Tibial nerve (tissue), 4 donors: ENCODE data around the gene KRTAP5-9. TPM values are rescaled to one million over a fixed set of nuclear protein-coding genes. Genes with fewer than 3 reads are reported as not detected.

Experiments used
- DNase-seq, 2 donors: peaks; one replicate each; pipeline ENCODE4 v3.0.0-alpha.2; 2019; ENCODE audit warnings: low spot score in 2 of 2
- H3K27ac ChIP-seq, 4 donors: fragments of 200-600 bp; sonication (generic) in 3 of 4; one replicate each; pipeline ENCODE4 v1.5.1; 2017 to 2019; ENCODE audit warnings: mild to moderate bottlenecking in 1 of 4
- H3K27me3 ChIP-seq, 2 donors: fragments of 200-600 bp; sonication (generic) in 1 of 2; one replicate each; pipeline versions ENCODE4 v1.5.1 to v1.6.0; 2017 to 2019
- H3K36me3 ChIP-seq, 3 donors: fragments of 200-600 bp; sonication (generic); one replicate each; pipeline ENCODE4 v1.5.1; 2018 to 2019
- H3K4me1 ChIP-seq, 4 donors: fragments of 200-600 bp; sonication (generic) in 3 of 4; one replicate each; pipeline ENCODE4 v1.5.1; 2017 to 2019
- H3K4me3 ChIP-seq, 4 donors: fragments of 200-600 bp; sonication (generic) in 3 of 4; one replicate each; pipeline ENCODE4 v1.5.1; 2017 to 2019; ENCODE audit warnings: mild to moderate bottlenecking in 1 of 4, moderate library complexity in 1 of 4
- H3K9me3 ChIP-seq, 4 donors: fragments of 200-600 bp; sonication (generic) in 3 of 4; one replicate each; pipeline ENCODE4 v1.5.1; 2017 to 2019
- CTCF ChIP-seq, 5 experiments: fragments of 200-600 bp in 3 of 5; fragments of 450-650 bp in 2 of 5; sonication (generic) in 3 of 5; IDR thresholded peaks; one replicate each; pipeline ENCODE4 v1.5.1; 2016 to 2019; ENCODE audit warnings: antibody characterized with exemption in 5 of 5, mild to moderate bottlenecking in 3 of 5, moderate library complexity in 2 of 5
- EP300 ChIP-seq, 2 donors: sonication (generic); formaldehyde crosslinking; IDR thresholded peaks; one replicate each; pipeline ENCODE4 v1.6.1; 2017; ENCODE audit warnings: antibody characterized with exemption in 2 of 2, mild to moderate bottlenecking in 1 of 2
- POLR2A ChIP-seq, 2 donors: fragments of 450-650 bp; IDR thresholded peaks; one replicate each; pipeline ENCODE4 v1.6.1; 2017; ENCODE audit warnings: antibody characterized with exemption in 2 of 2, mild to moderate bottlenecking in 2 of 2, moderate library complexity in 2 of 2
- WGBS, 2 donors: methylation state at CpG; one replicate each; pipeline ENCODE4 v1.1.5; 2018; 5-methylcytosine and 5-hydroxymethylcytosine counted together
- total RNA-seq, 4 donors: library from RNA; depleted of rRNA; stranded (reverse); fragments of >200 nt; gene quantifications; one replicate each; pipeline ENCODE4 v1.1.0, GENCODE V29; 2016

KRTAP5-9 gene
- total RNA-seq, result 1 to 10 TPM in 1 of 4 donors, under 1 TPM in 2, not detected in 1; 0.59 to 2.1 (median 0.60) TPM

GRCh38 chr11:71548120-71548519, at the start of gene KRTAP5-9:
Gene KRTAP5-9 (plus strand): TSS chr11:71548420. CDS start chr11:71548658, 238 bp downstream.
- peaks cover 0 to 8% (median 0%) of the 10 kb centered on the region in 4 donors for H3K9me3 ChIP-seq
- no peak within 1 kb of the TSS for H3K27ac ChIP-seq
- peaks cover 0 to 8% (median 0%) of the 10 kb centered on the region in 3 donors for H3K36me3 ChIP-seq
- H3K4me1 ChIP-seq, result peaks cover 0 to 3% (median 0%) of the 10 kb centered on the region in 4 donors
- no peaks in the 10 kb centered on the region for H3K27me3 ChIP-seq
- H3K4me3 ChIP-seq, result no peak within 1 kb of the TSS
- TF ChIP-seq CTCF (IDR thresholded peaks at IDR 0.05), result no peak
- TF ChIP-seq EP300 (IDR thresholded peaks at IDR 0.05), result no peak
- TF ChIP-seq POLR2A (IDR thresholded peaks at IDR 0.05), result no peak
- no peak for DNase-seq
- WGBS, 2 donors, result 64 to 77% methylated on average over 5 of the region's 5 CpGs

- DNase-seq, result no peak
- H3K27ac ChIP-seq, result no peak overlapping the region
- H3K36me3 ChIP-seq, result peaks cover 0 to 98% (median 23%) of the 10 kb centered on the region in 3 donors
- TF ChIP-seq EP300 (IDR thresholded peaks at IDR 0.05) (no peak), POLR2A (IDR thresholded peaks at IDR 0.05) (no peak)
- no peak overlapping the region for H3K4me3 ChIP-seq
- H3K27me3 ChIP-seq, result no peaks in the 10 kb centered on the region
- H3K9me3 ChIP-seq, result no peaks in the 10 kb centered on the region
- 79 to 83% methylated on average over 11 to 13 of the region's 13 CpGs for WGBS, 2 donors
- no peaks in the 10 kb centered on the region for H3K4me1 ChIP-seq
These were observed 49.1 kb upstream of the KRTAP5-9 start for GRCh38 chr11:71499125-71499524.

GRCh38 chr11:71499546-71499945, 48.7 kb upstream of the KRTAP5-9 start:
- H3K27ac ChIP-seq, result no peak overlapping the region
- no peaks in the 10 kb centered on the region for H3K27me3 ChIP-seq
- H3K4me3 ChIP-seq, result no peak overlapping the region
- no peaks in the 10 kb centered on the region for H3K9me3 ChIP-seq
- TF ChIP-seq CTCF (IDR thresholded peaks at IDR 0.05), result no peak
- no peak for TF ChIP-seq EP300 (IDR thresholded peaks at IDR 0.05)
- TF ChIP-seq POLR2A (IDR thresholded peaks at IDR 0.05), result no peak
- no peaks in the 10 kb centered on the region for H3K4me1 ChIP-seq
- whole genome bisulfite sequencing, 2 donors, result 86 to 92% methylated on average over 6 of the region's 6 CpGs
- no peak for DNase-seq
- H3K36me3 ChIP-seq, result peaks cover 0 to 98% (median 23%) of the 10 kb centered on the region in 3 donors

GRCh38 chr11:71500601-71501021, 47.6 kb upstream of the KRTAP5-9 start:
- Histone ChIP-seq H3K9me3 (no peaks in the 10 kb centered on the region), H3K4me1 (no peaks in the 10 kb centered on the region), H3K36me3 (peaks cover 0 to 96% (median 23%) of the 10 kb centered on the region in 3 donors), H3K27me3 (no peaks in the 10 kb centered on the region), H3K27ac (no peak overlapping the region), H3K4me3 (no peak overlapping the region)
- TF ChIP-seq CTCF (IDR thresholded peaks at IDR 0.05), result no peak
- TF ChIP-seq POLR2A (IDR thresholded peaks at IDR 0.05), result no peak
- TF ChIP-seq EP300 (IDR thresholded peaks at IDR 0.05), result no peak
- WGBS, 2 donors, result 21 to 41% methylated on average over 5 to 6 of the region's 6 CpGs
- no peak for DNase-seq

GRCh38 chr11:71501071-71501985, 46.9 kb upstream of the KRTAP5-9 start:
- TF ChIP-seq CTCF (IDR thresholded peaks at IDR 0.05) (no peak), EP300 (IDR thresholded peaks at IDR 0.05) (no peak), POLR2A (IDR thresholded peaks at IDR 0.05) (no peak)
- H3K27me3 ChIP-seq, result no peaks in the 10 kb centered on the region
- no peak overlapping the region for H3K4me3 ChIP-seq
- H3K27ac ChIP-seq, result no peak overlapping the region
- DNase-seq, result no peak
- WGBS, 2 donors, result 89 to 90% methylated on average over 29 to 30 of the region's 30 CpGs
- peaks cover 0 to 96% (median 23%) of the 10 kb centered on the region in 3 donors for H3K36me3 ChIP-seq
- H3K9me3 ChIP-seq, result peaks cover 0 to 4% (median 0%) of the 10 kb centered on the region in 4 donors
- H3K4me1 ChIP-seq, result no peaks in the 10 kb centered on the region
